Stomach (tissue), 9 donors: ENCODE data around the gene SPATA20. TPM values are rescaled to one million over a fixed set of nuclear protein-coding genes. Genes with fewer than 3 reads are reported as not detected.

Experiments used
- DNase-seq, 2 donors: peaks; one replicate each; pipeline versions ENCODE4 v3.0.0 to v3.0.0-alpha.2; 2013 to 2019
- H3K27ac ChIP-seq, 5 donors: fragments of 200-600 bp in 4 of 5; sonication (generic) in 4 of 5; one replicate each; pipeline ENCODE4 v1.5.1; 2013 to 2019; ENCODE audit warnings: mild to moderate bottlenecking in 1 of 5, moderate library complexity in 1 of 5
- H3K27me3 ChIP-seq, 3 donors: fragments of 200-600 bp; sonication (generic); one replicate each; pipeline ENCODE4 v1.5.1; 2017 to 2019; ENCODE audit warnings: mixed run types in 1 of 3
- H3K36me3 ChIP-seq, 4 donors: fragments of 200-600 bp; sonication (generic); 1 replicate in 3 of 4; 2 replicates in 1 of 4; pipeline ENCODE4 v1.5.1; 2016 to 2019
- H3K4me1 ChIP-seq, 4 donors: fragments of 200-600 bp; sonication (generic); one replicate each; pipeline ENCODE4 v1.5.1; 2016 to 2019
- H3K4me3 ChIP-seq, 4 donors: fragments of 200-600 bp; sonication (generic) in 3 of 4; one replicate each; pipeline ENCODE4 v1.5.1; 2016 to 2019; ENCODE audit warnings: mild to moderate bottlenecking in 1 of 4
- H3K9me3 ChIP-seq, 4 donors: fragments of 200-600 bp; sonication (generic); one replicate each; pipeline ENCODE4 v1.5.1; 2016 to 2019
- CTCF ChIP-seq, 7 experiments: fragments of 450-650 bp in 4 of 7; fragments of 200-600 bp in 3 of 7; sonication (generic) in 3 of 7; IDR thresholded peaks; one replicate each; pipeline ENCODE4 v1.5.1; 2016 to 2019; ENCODE audit warnings: antibody characterized with exemption in 7 of 7, control low read depth in 2 of 7, mild to moderate bottlenecking in 1 of 7
- EP300 ChIP-seq: sonication (generic); formaldehyde crosslinking; IDR thresholded peaks from one replicate; pipeline ENCODE4 v1.6.1; 2017; ENCODE audit warnings: antibody characterized with exemption
- POLR2A ChIP-seq, 4 donors: fragments of 450-650 bp; IDR thresholded peaks; one replicate each; pipeline ENCODE4 v1.6.1; 2016; ENCODE audit warnings: antibody characterized with exemption in 4 of 4, control low read depth in 2 of 4, mild to moderate bottlenecking in 1 of 4, moderate library complexity in 1 of 4
- POLR2AphosphoS5 ChIP-seq, 3 donors: sonication (generic); formaldehyde crosslinking; IDR thresholded peaks; one replicate each; pipeline ENCODE4 v1.6.1; 2016; ENCODE audit warnings: antibody characterized with exemption in 3 of 3
- WGBS, 5 donors: extraction: QIAGEN DNeasy Blood & Tissue Kit in 3 of 5; methylation state at CpG; one replicate each; pipeline versions ENCODE4 v1.1.5 to v1.1.7; 2013 to 2018; 5-methylcytosine and 5-hydroxymethylcytosine counted together
- intact Hi-C: fragments of 100-400 bp; cut with DNase I; formaldehyde crosslinking; loops from one replicate; pipeline ENCODE4 v1.15.1; 2023; ENCODE audit warnings: low total_unique reads
- polyA plus RNA-seq, 3 donors: library from polyadenylated mRNA; stranded (reverse); fragments of 200-250 nt; gene quantifications; one replicate each; pipeline ENCODE4 v1.2.3, GENCODE V29; 2013
- total RNA-seq, 5 donors: library from RNA; depleted of rRNA; stranded (reverse); fragments of >200 nt; gene quantifications; one replicate each; pipeline versions ENCODE4 v1.1.0 to v1.2.3, GENCODE V29; 2014 to 2016
- donor health status: healthy with polysubstance abuse.
- donor health status: Bipolar disorder and iron deficiency.
- donor health status: healthy.

SPATA20 gene
- total and polyA plus RNA-seq, 8 donors: 24.8 to 1,214 (median 80.8) TPM

GRCh38 chr17:50589095-50589705 lies 42.2 kb downstream of the SPATA20 start:
- Histone ChIP-seq H3K9me3 (no peaks in the 10 kb centered on the region), H3K27ac (no peak overlapping the region), H3K4me3 (no peak overlapping the region), H3K4me1 (peaks cover 16 to 22% (median 19%) of the 10 kb centered on the region in 4 donors), H3K27me3 (no peaks in the 10 kb centered on the region), H3K36me3 (no peaks in the 10 kb centered on the region)
- intact Hi-C loops: no loop called here
- peak in 1 of 2 donors; percentile 48 for DNase-seq
- WGBS, 5 donors: 25 to 43% (median 34%) methylated on average over 10 of the region's 10 CpGs
- TF ChIP-seq POLR2AphosphoS5 (IDR thresholded peaks at IDR 0.05) (no peak), POLR2A (IDR thresholded peaks at IDR 0.05) (no peak), CTCF (IDR thresholded peaks at IDR 0.05) (no peak), EP300 (no peak)

- intact Hi-C loops: no loop called here
- Histone ChIP-seq H3K4me1 (peaks cover 16 to 22% (median 19%) of the 10 kb centered on the region in 4 donors), H3K27ac (no peak overlapping the region), H3K9me3 (no peaks in the 10 kb centered on the region), H3K4me3 (no peak overlapping the region), H3K27me3 (no peaks in the 10 kb centered on the region), H3K36me3 (no peaks in the 10 kb centered on the region)
- WGBS, 5 donors: 92 to 97% (median 95%) methylated on average over 23 to 24 of the region's 24 CpGs
- DNase-seq: no peak
- TF ChIP-seq POLR2A (IDR thresholded peaks at IDR 0.05) (no peak), CTCF (IDR thresholded peaks at IDR 0.05) (no peak), EP300 (no peak), POLR2AphosphoS5 (IDR thresholded peaks at IDR 0.05) (no peak)
Observed at GRCh38 chr17:50590946-50591737, 44.2 kb downstream of the SPATA20 start.

GRCh38 chr17:50593321-50593720 lies 46.3 kb downstream of the SPATA20 start:
- intact Hi-C loops: no loop called here
- Histone ChIP-seq H3K36me3 (no peaks in the 10 kb centered on the region), H3K4me1 (peaks cover 16 to 21% (median 18%) of the 10 kb centered on the region in 4 donors), H3K27ac (no peak overlapping the region), H3K4me3 (no peak overlapping the region), H3K9me3 (no peaks in the 10 kb centered on the region), H3K27me3 (no peaks in the 10 kb centered on the region)
- TF ChIP-seq EP300 (no peak), CTCF (IDR thresholded peaks at IDR 0.05) (no peak), POLR2AphosphoS5 (IDR thresholded peaks at IDR 0.05) (no peak), POLR2A (IDR thresholded peaks at IDR 0.05) (no peak)
- 33 to 56% (median 49%) methylated on average over 6 to 10 of the region's 10 CpGs for WGBS, 5 donors
- DNase-seq: peak; percentile 49 to 86

DNA sequence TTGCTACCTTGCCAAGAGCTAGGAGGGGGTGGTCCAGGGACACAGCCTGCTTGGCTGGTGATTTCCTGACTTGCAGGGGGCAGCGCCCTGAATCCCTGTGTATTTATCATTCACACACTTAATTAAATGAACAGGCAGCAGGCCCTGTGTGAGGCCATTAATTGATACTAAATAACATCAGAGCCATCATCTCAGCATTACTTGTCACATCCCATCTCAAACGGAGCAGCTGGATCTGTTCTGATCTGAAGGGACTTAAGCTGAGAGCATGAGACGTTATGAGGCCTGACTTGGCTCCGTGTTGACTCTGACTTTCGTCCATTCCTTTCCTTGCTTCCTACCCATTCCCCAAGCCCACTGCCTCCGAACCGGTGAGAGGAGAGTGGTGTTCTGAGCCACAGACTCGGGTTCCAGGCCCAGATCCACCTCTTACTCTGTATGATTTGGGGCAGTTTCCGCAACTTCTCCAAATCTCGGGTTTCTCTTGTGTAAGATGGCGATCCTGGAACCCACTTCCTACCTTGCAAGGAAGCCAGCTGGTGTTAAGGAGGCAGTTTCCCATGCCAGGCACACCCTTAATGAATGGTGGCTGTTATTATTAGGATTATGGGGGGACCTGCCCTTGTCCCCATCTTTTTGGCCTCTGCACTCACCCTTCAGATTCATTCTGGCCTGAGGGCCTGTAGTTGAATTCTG lies 47.3 kb downstream of the SPATA20 start:
- intact Hi-C loops: no loop called here
- no peak for DNase-seq
- no peaks in the 10 kb centered on the region for H3K9me3 ChIP-seq
- H3K4me1 ChIP-seq: peaks cover 7 to 11% (median 9%) of the 10 kb centered on the region in 4 donors
- no peaks in the 10 kb centered on the region for H3K36me3 ChIP-seq
- no peak overlapping the region for H3K27ac ChIP-seq
- TF ChIP-seq EP300 (no peak), POLR2AphosphoS5 (IDR thresholded peaks at IDR 0.05) (no peak), POLR2A (IDR thresholded peaks at IDR 0.05) (no peak), CTCF (IDR thresholded peaks at IDR 0.05) (no peak)
- H3K4me3 ChIP-seq: no peak overlapping the region
- no peaks in the 10 kb centered on the region for H3K27me3 ChIP-seq
- 84 to 86% (median 85%) methylated on average over 11 of the region's 11 CpGs for whole genome bisulfite sequencing, 5 donors
